Measurements from ENCODE around the gene CFB. TPM values are rescaled to one million over a fixed set of nuclear protein-coding genes. Genes with fewer than 3 reads are reported as not detected.
"Not testable (repeated sequence)": the region's sequence is repeated elsewhere in the genome, so short reads cannot be mapped to it uniquely, and the experiment has no call there.

The CFB gene
- total RNA-seq, 1 donor from 2014 or later, result not detected

DNA sequence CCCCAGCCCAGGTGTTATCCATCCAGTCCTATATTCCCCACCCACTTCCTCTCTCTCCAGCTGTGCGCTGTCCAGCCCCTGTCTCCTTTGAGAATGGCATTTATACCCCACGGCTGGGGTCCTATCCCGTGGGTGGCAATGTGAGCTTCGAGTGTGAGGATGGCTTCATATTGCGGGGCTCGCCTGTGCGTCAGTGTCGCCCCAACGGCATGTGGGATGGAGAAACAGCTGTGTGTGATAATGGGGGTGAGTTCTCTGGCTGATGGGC, 17.3 kb upstream of the CFB start:
- no peak for DNase-seq (ENCODE audit: low read depth, low spot score)
- Mint-ChIP-seq H3K27me3 (ENCODE audit: low read depth) (peaks cover 3% of the 10 kb centered on the region), H3K27ac (ENCODE audit: unreplicated experiment) (no peak overlapping the region), H3K9me3 (no peaks in the 10 kb centered on the region), H3K4me1 (no peaks in the 10 kb centered on the region), H3K36me3 (ENCODE audit: low read depth) (no peaks in the 10 kb centered on the region), H3K4me3 (no peak overlapping the region)
- no peak for TF ChIP-seq CTCF (conservative IDR thresholded peaks at IDR 0.05)

GRCh38 chr6:31930962-31931361, 14.9 kb upstream of the CFB start:
- H3K4me1 Mint-ChIP-seq, result no peaks in the 10 kb centered on the region
- H3K27ac Mint-ChIP-seq (ENCODE audit: unreplicated experiment), result no peak overlapping the region
- DNase-seq (ENCODE audit: low read depth, low spot score), result no peak
- H3K4me3 Mint-ChIP-seq, result no peak overlapping the region
- H3K36me3 Mint-ChIP-seq (ENCODE audit: low read depth), result no peaks in the 10 kb centered on the region
- H3K9me3 Mint-ChIP-seq, result no peaks in the 10 kb centered on the region
- H3K27me3 Mint-ChIP-seq (ENCODE audit: low read depth), result peaks cover 3% of the 10 kb centered on the region
- no peak for TF ChIP-seq CTCF (conservative IDR thresholded peaks at IDR 0.05)

DNA sequence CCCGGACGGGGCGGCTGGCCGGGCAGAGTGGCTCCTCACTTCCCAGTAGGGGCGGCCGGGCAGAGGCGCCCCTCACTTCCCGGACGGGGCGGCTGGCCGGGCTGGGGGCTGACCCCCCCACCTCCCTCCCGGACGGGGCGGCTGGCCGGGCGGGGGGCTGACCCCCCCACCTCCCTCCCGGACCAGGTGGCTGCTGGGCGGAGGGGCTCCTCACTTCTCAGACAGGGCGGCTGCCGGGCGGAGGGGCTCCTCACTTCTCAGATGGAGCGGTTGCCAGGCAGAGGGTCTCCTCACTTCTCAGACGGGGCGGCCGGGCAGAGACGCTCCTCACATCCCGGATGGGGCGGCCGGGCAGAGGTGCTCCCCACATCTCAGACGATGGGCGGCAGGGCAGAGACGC, 13.8 kb upstream of the CFB start:
- not testable (repeated sequence) for H3K4me3 Mint-ChIP-seq; H3K27ac Mint-ChIP-seq (ENCODE audit: unreplicated experiment); H3K9me3 Mint-ChIP-seq; H3K36me3 Mint-ChIP-seq (ENCODE audit: low read depth); DNase-seq (ENCODE audit: low read depth, low spot score); H3K4me1 Mint-ChIP-seq; H3K27me3 Mint-ChIP-seq (ENCODE audit: low read depth)

GRCh38 chr6:31933537-31933936, 12.4 kb upstream of the CFB start:
- DNase-seq (ENCODE audit: low read depth, low spot score), result no peak
- no peak for TF ChIP-seq CTCF (conservative IDR thresholded peaks at IDR 0.05)
- H3K27me3 Mint-ChIP-seq (ENCODE audit: low read depth), result no peaks in the 10 kb centered on the region
- no peaks in the 10 kb centered on the region for H3K4me1 Mint-ChIP-seq
- H3K27ac Mint-ChIP-seq (ENCODE audit: unreplicated experiment), result no peak overlapping the region
- H3K36me3 Mint-ChIP-seq (ENCODE audit: low read depth), result no peaks in the 10 kb centered on the region
- no peak overlapping the region for H3K4me3 Mint-ChIP-seq
- no peaks in the 10 kb centered on the region for H3K9me3 Mint-ChIP-seq

DNA sequence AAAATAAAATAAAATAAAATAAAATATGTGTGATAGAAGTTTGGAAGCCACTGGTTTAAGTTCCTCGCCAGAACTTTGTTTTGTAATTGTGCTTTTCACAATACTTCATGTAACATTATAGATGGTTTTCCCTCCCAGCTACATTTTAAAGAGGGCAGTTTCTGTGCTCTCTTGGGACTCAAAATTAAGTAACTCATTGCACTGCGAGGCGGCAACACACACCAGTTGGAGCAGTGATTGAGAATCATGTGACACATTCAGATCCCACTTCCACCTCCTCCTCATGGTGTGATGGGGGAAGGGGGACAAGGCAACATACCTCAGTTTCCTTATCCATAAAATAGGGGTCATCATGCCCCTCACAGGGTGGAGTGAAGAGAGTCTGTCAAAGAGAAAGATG, 10.9 kb upstream of the CFB start:
- no peak for TF ChIP-seq CTCF (conservative IDR thresholded peaks at IDR 0.05)

GRCh38 chr6:31935823-31936222, 10.1 kb upstream of the CFB start:
- no peak for TF ChIP-seq CTCF (conservative IDR thresholded peaks at IDR 0.05)
- Mint-ChIP-seq H3K4me3 (no peak overlapping the region), H3K4me1 (no peaks in the 10 kb centered on the region), H3K27ac (ENCODE audit: unreplicated experiment) (no peak overlapping the region), H3K27me3 (ENCODE audit: low read depth) (peaks cover 5% of the 10 kb centered on the region), H3K9me3 (no peaks in the 10 kb centered on the region), H3K36me3 (ENCODE audit: low read depth) (no peaks in the 10 kb centered on the region)
- DNase-seq (ENCODE audit: low read depth, low spot score), result no peak

More for the DNA sequence above, 10.9 kb upstream of the CFB start:
- no peaks in the 10 kb centered on the region for H3K4me1 Mint-ChIP-seq
- H3K9me3 Mint-ChIP-seq, result no peaks in the 10 kb centered on the region
- H3K27ac Mint-ChIP-seq (ENCODE audit: unreplicated experiment), result no peak overlapping the region
- no peak overlapping the region for H3K4me3 Mint-ChIP-seq
- DNase-seq (ENCODE audit: low read depth, low spot score), result no peak
- no peaks in the 10 kb centered on the region for H3K36me3 Mint-ChIP-seq (ENCODE audit: low read depth)
- no peaks in the 10 kb centered on the region for H3K27me3 Mint-ChIP-seq (ENCODE audit: low read depth)

All from neural crest cell (in vitro differentiated cells).